Measurements from ENCODE around the gene SLC29A4. TPM values are rescaled to one million over a fixed set of nuclear protein-coding genes. Genes with fewer than 3 reads are reported as not detected.

Gene SLC29A4
- total and polyA plus RNA-seq, 2 of the 8 experiments (the other 6 are each of a cell fraction or from before 2014, with no cell fraction given), result 6.9 to 15.1 TPM

GRCh38 chr7:5332579-5332978 is 49.8 kb downstream of the SLC29A4 start (continued):
- TF ChIP-seq SIRT6 (IDR thresholded peaks at IDR 0.05; ENCODE audit: low read length) (no peak), BCL11A (IDR thresholded peaks at IDR 0.05; ENCODE audit: low read depth in 2 of 2, low read length in 2 of 2) (no peak), RNF2 (IDR thresholded peaks at IDR 0.05; ENCODE audit: borderline replicate concordance, low read depth, low read length, missing control alignments, poor library complexity, severe bottlenecking) (no peak)
